ENCODE results near the gene CALCB. TPM values are rescaled to one million over a fixed set of nuclear protein-coding genes. Genes with fewer than 3 reads are reported as not detected.
A peak's percentile ranks its signal among the peaks of the same experiment; 100 is the strongest.
"Not testable (repeated sequence)": the region's sequence is repeated elsewhere in the genome, so short reads cannot be mapped to it uniquely, and the experiment has no call there.

The CALCB gene
- 1 to 10 TPM; 3.2 to 5.0 TPM for total RNA-seq

- Mint-ChIP-seq H3K27ac (peak within 1 kb of the TSS; percentile 70), H3K27me3 (peaks cover 21% of the 10 kb centered on the region), H3K4me3 (peak within 1 kb of the TSS; percentile 85), H3K4me1 (peaks cover 12% of the 10 kb centered on the region), H3K9me3 (peaks cover 10% of the 10 kb centered on the region), H3K36me3 (peaks cover 4% of the 10 kb centered on the region)
- peak; percentile 51 for DNase-seq
These were observed at the start of gene CALCB for GRCh38 chr11:15073361-15074205. Gene CALCB, plus strand, starts transcription at chr11:15073593. Its CDS starts 1,126 bp downstream, at chr11:15074719.

GRCh38 chr11:15027011-15027410 lies 46.4 kb upstream of the CALCB start:
- peaks cover 3% of the 10 kb centered on the region for H3K9me3 Mint-ChIP-seq
- no peak overlapping the region for H3K27ac Mint-ChIP-seq
- no peak for DNase-seq
- no peak overlapping the region for H3K4me3 Mint-ChIP-seq
- peaks cover 10% of the 10 kb centered on the region for H3K27me3 Mint-ChIP-seq
- H3K4me1 Mint-ChIP-seq, result peaks cover 3% of the 10 kb centered on the region
- H3K36me3 Mint-ChIP-seq, result no peaks in the 10 kb centered on the region

GRCh38 chr11:15027956-15028355 lies 45.4 kb upstream of the CALCB start:
- Mint-ChIP-seq H3K4me1 (peaks cover 3% of the 10 kb centered on the region), H3K36me3 (no peaks in the 10 kb centered on the region), H3K9me3 (peaks cover 3% of the 10 kb centered on the region), H3K27ac (no peak overlapping the region), H3K27me3 (peaks cover 8% of the 10 kb centered on the region), H3K4me3 (no peak overlapping the region)
- DNase-seq, result no peak

GRCh38 chr11:15028379-15028778 lies 45.0 kb upstream of the CALCB start:
- peaks cover 8% of the 10 kb centered on the region for H3K27me3 Mint-ChIP-seq
- H3K27ac Mint-ChIP-seq, result no peak overlapping the region
- no peak overlapping the region for H3K4me3 Mint-ChIP-seq
- DNase-seq, result no peak
- no peaks in the 10 kb centered on the region for H3K36me3 Mint-ChIP-seq
- peaks cover 3% of the 10 kb centered on the region for H3K4me1 Mint-ChIP-seq
- H3K9me3 Mint-ChIP-seq, result peaks cover 3% of the 10 kb centered on the region

GRCh38 chr11:15031945-15032344 lies 41.4 kb upstream of the CALCB start:
- not testable (repeated sequence) for H3K4me1 Mint-ChIP-seq, H3K4me3 Mint-ChIP-seq, H3K27me3 Mint-ChIP-seq, H3K9me3 Mint-ChIP-seq, DNase-seq, H3K36me3 Mint-ChIP-seq, H3K27ac Mint-ChIP-seq

- Mint-ChIP-seq H3K9me3 (no peaks in the 10 kb centered on the region), H3K4me3 (no peak overlapping the region), H3K27ac (no peak overlapping the region)
These were observed 38.6 kb upstream of the CALCB start for GRCh38 chr11:15034687-15035267.

GRCh38 chr11:15035283-15035682 lies 38.1 kb upstream of the CALCB start:
- DNase-seq, result no peak
- Mint-ChIP-seq H3K36me3 (no peaks in the 10 kb centered on the region), H3K4me3 (no peak overlapping the region), H3K4me1 (no peaks in the 10 kb centered on the region), H3K27ac (no peak overlapping the region), H3K9me3 (no peaks in the 10 kb centered on the region), H3K27me3 (peaks cover 7% of the 10 kb centered on the region)

More at GRCh38 chr11:15034687-15035267, 38.6 kb upstream of the CALCB start:
- Mint-ChIP-seq H3K4me1 (no peaks in the 10 kb centered on the region), H3K27me3 (peaks cover 11% of the 10 kb centered on the region), H3K36me3 (no peaks in the 10 kb centered on the region)
- no peak for DNase-seq

GRCh38 chr11:15038963-15039362 lies 34.4 kb upstream of the CALCB start:
- Mint-ChIP-seq H3K27me3 (peaks cover 7% of the 10 kb centered on the region), H3K27ac (no peak overlapping the region), H3K4me3 (no peak overlapping the region), H3K4me1 (no peaks in the 10 kb centered on the region), H3K9me3 (no peaks in the 10 kb centered on the region), H3K36me3 (no peaks in the 10 kb centered on the region)
- DNase-seq, result no peak

GRCh38 chr11:15045209-15045608 lies 28.2 kb upstream of the CALCB start:
- H3K4me3 Mint-ChIP-seq, result no peak overlapping the region
- no peaks in the 10 kb centered on the region for H3K36me3 Mint-ChIP-seq
- no peak overlapping the region for H3K27ac Mint-ChIP-seq

GRCh38 chr11:15045891-15046290 lies 27.5 kb upstream of the CALCB start:
- no peak for DNase-seq
- Mint-ChIP-seq H3K4me1 (no peaks in the 10 kb centered on the region), H3K27ac (no peak overlapping the region), H3K27me3 (peaks cover 8% of the 10 kb centered on the region), H3K36me3 (no peaks in the 10 kb centered on the region), H3K9me3 (no peaks in the 10 kb centered on the region), H3K4me3 (no peak overlapping the region)

More at GRCh38 chr11:15045209-15045608, 28.2 kb upstream of the CALCB start:
- Mint-ChIP-seq H3K27me3 (peaks cover 8% of the 10 kb centered on the region), H3K9me3 (no peaks in the 10 kb centered on the region), H3K4me1 (no peaks in the 10 kb centered on the region)
- DNase-seq, result no peak

GRCh38 chr11:15046673-15047072 lies 26.7 kb upstream of the CALCB start:
- H3K9me3 Mint-ChIP-seq, DNase-seq, H3K27me3 Mint-ChIP-seq, H3K4me1 Mint-ChIP-seq, H3K36me3 Mint-ChIP-seq, H3K27ac Mint-ChIP-seq, H3K4me3 Mint-ChIP-seq: not testable (repeated sequence)

- Mint-ChIP-seq H3K36me3 (no peaks in the 10 kb centered on the region), H3K9me3 (no peaks in the 10 kb centered on the region), H3K27ac (no peak overlapping the region), H3K4me3 (no peak overlapping the region), H3K27me3 (peaks cover 8% of the 10 kb centered on the region), H3K4me1 (peaks cover 7% of the 10 kb centered on the region)
- no peak for DNase-seq
These were observed 24.8 kb upstream of the CALCB start for GRCh38 chr11:15048616-15049015.

- Mint-ChIP-seq H3K4me3 (no peak overlapping the region), H3K4me1 (peaks cover 11% of the 10 kb centered on the region), H3K9me3 (no peaks in the 10 kb centered on the region), H3K27me3 (peaks cover 4% of the 10 kb centered on the region), H3K36me3 (no peaks in the 10 kb centered on the region), H3K27ac (peak overlapping the region; percentile 66)
- peak; percentile 35 for DNase-seq
These were observed 20.2 kb upstream of the CALCB start for GRCh38 chr11:15053191-15053685.

GRCh38 chr11:15055620-15056356 lies 17.6 kb upstream of the CALCB start:
- no peak overlapping the region for H3K4me3 Mint-ChIP-seq
- no peak for DNase-seq
- H3K36me3 Mint-ChIP-seq, result no peaks in the 10 kb centered on the region
- H3K27ac Mint-ChIP-seq, result no peak overlapping the region
- H3K9me3 Mint-ChIP-seq, result no peaks in the 10 kb centered on the region
- peaks cover 5% of the 10 kb centered on the region for H3K27me3 Mint-ChIP-seq
- peaks cover 18% of the 10 kb centered on the region for H3K4me1 Mint-ChIP-seq

GRCh38 chr11:15057329-15057728 lies 16.1 kb upstream of the CALCB start:
- Mint-ChIP-seq H3K36me3 (no peaks in the 10 kb centered on the region), H3K4me3 (no peak overlapping the region), H3K4me1 (peaks cover 18% of the 10 kb centered on the region), H3K9me3 (no peaks in the 10 kb centered on the region), H3K27ac (no peak overlapping the region), H3K27me3 (peaks cover 9% of the 10 kb centered on the region)
- no peak for DNase-seq
